ENCODE measurements around the gene MALSU1.

The MALSU1 gene

GRCh38 chr7:23357190-23358093 lies 58.3 kb downstream of the MALSU1 start:
- intact Hi-C loops (cut with DNase I): no loop called here
- DNase-seq: no peak

- no peak for DNase-seq
- intact Hi-C loops (cut with DNase I): no loop called here
Observed at GRCh38 chr7:23358152-23358674, 59.1 kb downstream of the MALSU1 start.

Measured in posterior cingulate gyrus (tissue), 11 donors.